Uterus (tissue), 2 donors: ENCODE data around the gene MRPS18C.

Experiments
- POLR2A ChIP-seq, 2 donors: fragments of 450-650 bp; IDR thresholded peaks; one replicate each; pipeline ENCODE4 v1.6.1; 2016; ENCODE audit warnings: antibody characterized with exemption in 2 of 2, mild to moderate bottlenecking in 1 of 2, moderate library complexity in 1 of 2
- TF ChIP-seq, protein P1 (sequence below), 4 experiments: fragments of 200-600 bp in 2 of 4; fragments of 450-650 bp in 2 of 4; sonication (generic) in 2 of 4; IDR thresholded peaks; one replicate each; pipeline ENCODE4 v1.5.1; 2016 to 2019; ENCODE audit warnings: antibody characterized with exemption in 4 of 4, mild to moderate bottlenecking in 2 of 4, moderate library complexity in 1 of 4

DNA sequence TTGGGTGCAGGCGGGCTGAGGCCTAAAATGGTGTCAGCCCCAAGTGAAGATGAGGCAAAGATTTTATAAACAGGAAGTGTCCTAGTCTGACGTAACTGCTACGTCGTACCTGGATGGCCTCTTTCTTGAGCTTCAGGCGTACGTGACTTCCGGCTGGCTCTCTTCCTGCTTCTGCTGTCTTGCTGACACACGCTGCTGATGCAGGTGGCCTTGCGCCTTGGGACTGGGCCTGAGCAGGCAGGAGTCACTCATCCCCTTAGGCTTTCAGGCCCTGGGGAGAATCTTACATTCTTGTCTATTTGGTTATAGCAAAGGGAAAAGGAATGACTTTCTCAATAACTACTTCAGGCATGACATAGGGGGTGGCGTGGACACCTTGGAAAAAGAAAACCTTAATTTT is 49.1 kb downstream of the MRPS18C start:
- TF ChIP-seq, protein P1, sequence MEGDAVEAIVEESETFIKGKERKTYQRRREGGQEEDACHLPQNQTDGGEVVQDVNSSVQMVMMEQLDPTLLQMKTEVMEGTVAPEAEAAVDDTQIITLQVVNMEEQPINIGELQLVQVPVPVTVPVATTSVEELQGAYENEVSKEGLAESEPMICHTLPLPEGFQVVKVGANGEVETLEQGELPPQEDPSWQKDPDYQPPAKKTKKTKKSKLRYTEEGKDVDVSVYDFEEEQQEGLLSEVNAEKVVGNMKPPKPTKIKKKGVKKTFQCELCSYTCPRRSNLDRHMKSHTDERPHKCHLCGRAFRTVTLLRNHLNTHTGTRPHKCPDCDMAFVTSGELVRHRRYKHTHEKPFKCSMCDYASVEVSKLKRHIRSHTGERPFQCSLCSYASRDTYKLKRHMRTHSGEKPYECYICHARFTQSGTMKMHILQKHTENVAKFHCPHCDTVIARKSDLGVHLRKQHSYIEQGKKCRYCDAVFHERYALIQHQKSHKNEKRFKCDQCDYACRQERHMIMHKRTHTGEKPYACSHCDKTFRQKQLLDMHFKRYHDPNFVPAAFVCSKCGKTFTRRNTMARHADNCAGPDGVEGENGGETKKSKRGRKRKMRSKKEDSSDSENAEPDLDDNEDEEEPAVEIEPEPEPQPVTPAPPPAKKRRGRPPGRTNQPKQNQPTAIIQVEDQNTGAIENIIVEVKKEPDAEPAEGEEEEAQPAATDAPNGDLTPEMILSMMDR (IDR thresholded peaks at IDR 0.05), result no peak
- no peak for TF ChIP-seq POLR2A (IDR thresholded peaks at IDR 0.05)
